Adrenal gland (tissue), 5 donors: ENCODE results near the gene ABCC5.

ENCODE experiments used
- POLR2A ChIP-seq, 2 donors: fragments of 450-650 bp; IDR thresholded peaks; one replicate each; pipeline ENCODE4 v1.6.1; 2017; ENCODE audit warnings: antibody characterized with exemption in 2 of 2, mild to moderate bottlenecking in 2 of 2, moderate library complexity in 1 of 2
- TF ChIP-seq, protein P1 (sequence below), 6 experiments: fragments of 450-650 bp in 4 of 6; fragments of 200-600 bp in 2 of 6; sonication (generic) in 1 of 6; IDR thresholded peaks; 1 replicate in 5 of 6; 2 replicates in 1 of 6; pipeline versions ENCODE4 v1.5.1 to v1.8.0; 2016 to 2021; ENCODE audit warnings: antibody characterized with exemption in 6 of 6, mild to moderate bottlenecking in 2 of 6, moderate library complexity in 1 of 6
- donor health status: DM: no; HTN: no; CAD: no.

DNA sequence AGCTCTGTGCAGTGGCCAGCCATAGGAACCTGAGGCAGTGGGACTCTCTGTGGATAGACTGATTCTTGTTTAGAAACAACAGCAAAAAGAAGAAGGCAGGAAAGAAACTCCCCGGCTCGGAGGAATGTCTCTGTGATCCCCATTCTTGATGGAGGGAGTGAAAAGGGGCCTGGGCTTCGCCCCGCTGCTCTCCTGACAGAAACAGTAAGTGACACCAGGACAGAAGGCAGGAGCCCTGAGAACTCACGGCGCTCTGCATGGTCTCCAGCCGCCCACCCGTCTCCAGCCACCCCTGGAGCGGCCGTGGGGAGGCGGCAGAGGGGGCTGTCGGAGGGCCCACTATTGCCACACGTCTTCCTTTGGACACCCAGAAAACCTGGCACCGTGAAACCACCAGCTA is 97.3 kb downstream of the ABCC5 start:
- TF ChIP-seq, protein P1, sequence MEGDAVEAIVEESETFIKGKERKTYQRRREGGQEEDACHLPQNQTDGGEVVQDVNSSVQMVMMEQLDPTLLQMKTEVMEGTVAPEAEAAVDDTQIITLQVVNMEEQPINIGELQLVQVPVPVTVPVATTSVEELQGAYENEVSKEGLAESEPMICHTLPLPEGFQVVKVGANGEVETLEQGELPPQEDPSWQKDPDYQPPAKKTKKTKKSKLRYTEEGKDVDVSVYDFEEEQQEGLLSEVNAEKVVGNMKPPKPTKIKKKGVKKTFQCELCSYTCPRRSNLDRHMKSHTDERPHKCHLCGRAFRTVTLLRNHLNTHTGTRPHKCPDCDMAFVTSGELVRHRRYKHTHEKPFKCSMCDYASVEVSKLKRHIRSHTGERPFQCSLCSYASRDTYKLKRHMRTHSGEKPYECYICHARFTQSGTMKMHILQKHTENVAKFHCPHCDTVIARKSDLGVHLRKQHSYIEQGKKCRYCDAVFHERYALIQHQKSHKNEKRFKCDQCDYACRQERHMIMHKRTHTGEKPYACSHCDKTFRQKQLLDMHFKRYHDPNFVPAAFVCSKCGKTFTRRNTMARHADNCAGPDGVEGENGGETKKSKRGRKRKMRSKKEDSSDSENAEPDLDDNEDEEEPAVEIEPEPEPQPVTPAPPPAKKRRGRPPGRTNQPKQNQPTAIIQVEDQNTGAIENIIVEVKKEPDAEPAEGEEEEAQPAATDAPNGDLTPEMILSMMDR (IDR thresholded peaks at IDR 0.05) = no peak
- no peak for TF ChIP-seq POLR2A (IDR thresholded peaks at IDR 0.05)
